ENCODE data around the gene MMP24OS. TPM values are rescaled to one million over a fixed set of nuclear protein-coding genes. Genes with fewer than 3 reads are reported as not detected.
A peak's percentile ranks its signal among the peaks of the same experiment; 100 is the strongest.

MMP24OS gene
- total RNA-seq, 1 donor from 2014 or later, result 78.7 TPM

DNA sequence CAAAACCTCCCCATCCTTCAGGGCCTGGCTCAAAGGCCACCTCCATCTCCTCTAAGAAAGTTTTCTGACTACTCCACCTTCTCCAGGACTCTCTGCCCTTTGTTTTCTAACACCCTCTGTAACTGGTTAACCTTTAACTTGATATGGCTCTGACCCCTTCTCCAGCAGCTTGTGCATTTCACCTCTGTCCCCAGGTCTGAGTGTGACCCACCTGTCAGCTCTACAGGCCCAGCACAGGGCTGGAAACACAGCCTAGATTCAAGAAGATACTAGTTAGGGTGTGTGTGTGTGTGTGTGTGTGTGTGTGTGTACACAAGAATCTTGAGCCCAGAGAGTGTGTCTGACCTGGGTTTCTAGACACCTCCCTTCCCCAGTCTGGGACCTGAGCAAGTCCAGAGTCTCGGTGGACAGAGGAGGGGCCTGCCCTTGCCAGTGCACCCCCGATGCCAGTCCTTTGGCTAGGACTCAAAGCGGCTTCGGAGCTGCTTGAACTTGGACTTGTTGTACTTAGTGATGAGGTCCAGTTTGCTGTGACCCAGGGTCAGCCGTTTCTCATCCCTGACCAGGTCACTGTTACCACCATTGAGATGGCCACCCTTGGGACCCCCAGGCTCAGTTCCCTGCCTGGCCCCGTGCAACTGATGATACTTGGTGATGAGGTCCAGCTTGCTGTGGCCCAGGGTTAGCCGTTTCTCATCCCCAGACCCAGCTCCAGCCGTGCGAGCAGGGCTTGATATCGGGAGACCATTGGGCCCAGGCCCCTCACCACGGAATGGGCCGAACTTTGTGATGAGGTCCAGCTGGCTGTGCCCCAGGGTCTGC lies 8.4 kb upstream of the MMP24OS start:
- H3K27ac ChIP-seq, result no peak overlapping the region
- TF ChIP-seq, protein P1, sequence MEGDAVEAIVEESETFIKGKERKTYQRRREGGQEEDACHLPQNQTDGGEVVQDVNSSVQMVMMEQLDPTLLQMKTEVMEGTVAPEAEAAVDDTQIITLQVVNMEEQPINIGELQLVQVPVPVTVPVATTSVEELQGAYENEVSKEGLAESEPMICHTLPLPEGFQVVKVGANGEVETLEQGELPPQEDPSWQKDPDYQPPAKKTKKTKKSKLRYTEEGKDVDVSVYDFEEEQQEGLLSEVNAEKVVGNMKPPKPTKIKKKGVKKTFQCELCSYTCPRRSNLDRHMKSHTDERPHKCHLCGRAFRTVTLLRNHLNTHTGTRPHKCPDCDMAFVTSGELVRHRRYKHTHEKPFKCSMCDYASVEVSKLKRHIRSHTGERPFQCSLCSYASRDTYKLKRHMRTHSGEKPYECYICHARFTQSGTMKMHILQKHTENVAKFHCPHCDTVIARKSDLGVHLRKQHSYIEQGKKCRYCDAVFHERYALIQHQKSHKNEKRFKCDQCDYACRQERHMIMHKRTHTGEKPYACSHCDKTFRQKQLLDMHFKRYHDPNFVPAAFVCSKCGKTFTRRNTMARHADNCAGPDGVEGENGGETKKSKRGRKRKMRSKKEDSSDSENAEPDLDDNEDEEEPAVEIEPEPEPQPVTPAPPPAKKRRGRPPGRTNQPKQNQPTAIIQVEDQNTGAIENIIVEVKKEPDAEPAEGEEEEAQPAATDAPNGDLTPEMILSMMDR (IDR thresholded peaks at IDR 0.05), result no peak
- H3K4me1 ChIP-seq, result peaks cover 21% of the 10 kb centered on the region
- peaks cover 9% of the 10 kb centered on the region for H3K36me3 ChIP-seq
- no peak for ATAC-seq
- no peak overlapping the region for H3K4me3 ChIP-seq
- intact Hi-C loops (cut with DNase I), result no loop called here
- no peaks in the 10 kb centered on the region for H3K9me3 ChIP-seq
- no peaks in the 10 kb centered on the region for H3K27me3 ChIP-seq (ENCODE audit: low read depth)
- DNase-seq, result no peak

DNA sequence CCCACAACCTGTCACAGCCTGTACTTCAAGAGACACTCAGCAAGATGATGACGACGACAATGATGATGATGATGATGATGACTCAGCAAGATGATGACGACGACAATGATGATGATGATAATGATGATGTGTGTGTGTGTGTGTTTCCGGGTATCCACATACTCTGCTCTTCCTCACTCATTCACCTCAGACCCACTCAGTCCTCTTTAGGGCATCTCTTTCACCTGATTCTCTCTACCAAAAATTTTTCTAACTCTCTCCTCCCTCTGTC lies 7.8 kb upstream of the MMP24OS start:
- Histone ChIP-seq H3K9me3 (no peaks in the 10 kb centered on the region), H3K4me3 (no peak overlapping the region), H3K27me3 (ENCODE audit: low read depth) (no peaks in the 10 kb centered on the region), H3K36me3 (peaks cover 12% of the 10 kb centered on the region), H3K27ac (no peak overlapping the region), H3K4me1 (peaks cover 21% of the 10 kb centered on the region)
- DNase-seq (no peak), ATAC-seq (no peak)
- intact Hi-C loops (cut with DNase I), result no loop called here
- TF ChIP-seq, protein P1 (IDR thresholded peaks at IDR 0.05), result no peak

DNA sequence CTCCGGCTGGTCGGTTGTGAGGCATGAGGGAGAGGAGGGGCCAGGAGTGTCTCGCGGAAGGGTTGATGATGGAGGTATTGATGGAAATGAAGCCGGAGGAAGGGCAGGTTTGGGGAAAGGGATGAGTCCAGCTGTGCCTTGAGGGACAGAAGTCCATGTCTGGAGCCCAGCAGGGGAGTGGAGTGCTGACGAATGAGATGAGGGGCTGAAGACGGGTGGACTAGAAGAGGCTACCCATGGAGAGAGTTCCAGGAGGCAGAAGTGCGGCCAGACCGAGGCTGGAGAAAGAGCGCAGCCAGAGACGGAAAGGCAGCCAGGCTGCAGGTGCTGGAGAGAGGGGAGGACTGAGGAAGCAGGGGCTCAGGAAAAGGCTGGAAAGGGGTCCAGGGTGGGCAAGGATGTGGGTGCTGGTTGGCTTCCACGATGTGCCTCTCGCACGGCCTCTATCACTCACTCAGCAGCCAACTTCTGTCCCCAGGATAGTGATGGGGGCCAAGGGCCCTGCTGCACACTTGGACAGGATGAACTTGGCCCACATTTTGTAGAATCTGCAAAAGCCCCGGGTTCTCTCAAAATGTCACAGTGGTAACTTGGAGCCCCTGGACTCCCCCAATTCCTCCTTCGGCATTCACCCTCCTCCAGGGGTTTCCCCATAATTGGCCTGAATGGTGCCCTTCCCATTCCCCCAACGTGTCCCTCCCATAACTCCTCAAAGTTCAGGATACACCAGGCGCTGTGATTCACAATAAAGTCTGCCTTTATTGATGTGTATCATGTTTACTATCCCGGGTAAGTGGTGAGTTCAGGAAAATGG lies 7.3 kb upstream of the MMP24OS start:
- no peak for DNase-seq
- H3K4me1 ChIP-seq, result peaks cover 21% of the 10 kb centered on the region
- no peaks in the 10 kb centered on the region for H3K27me3 ChIP-seq (ENCODE audit: low read depth)
- no peaks in the 10 kb centered on the region for H3K9me3 ChIP-seq
- intact Hi-C loops (cut with DNase I), result no loop called here
- H3K4me3 ChIP-seq, result peak overlapping the region; percentile 99
- H3K36me3 ChIP-seq, result peaks cover 17% of the 10 kb centered on the region
- ATAC-seq, result no peak
- TF ChIP-seq, protein P1 (IDR thresholded peaks at IDR 0.05), result no peak
- H3K27ac ChIP-seq, result peak overlapping the region; percentile 85

DNA sequence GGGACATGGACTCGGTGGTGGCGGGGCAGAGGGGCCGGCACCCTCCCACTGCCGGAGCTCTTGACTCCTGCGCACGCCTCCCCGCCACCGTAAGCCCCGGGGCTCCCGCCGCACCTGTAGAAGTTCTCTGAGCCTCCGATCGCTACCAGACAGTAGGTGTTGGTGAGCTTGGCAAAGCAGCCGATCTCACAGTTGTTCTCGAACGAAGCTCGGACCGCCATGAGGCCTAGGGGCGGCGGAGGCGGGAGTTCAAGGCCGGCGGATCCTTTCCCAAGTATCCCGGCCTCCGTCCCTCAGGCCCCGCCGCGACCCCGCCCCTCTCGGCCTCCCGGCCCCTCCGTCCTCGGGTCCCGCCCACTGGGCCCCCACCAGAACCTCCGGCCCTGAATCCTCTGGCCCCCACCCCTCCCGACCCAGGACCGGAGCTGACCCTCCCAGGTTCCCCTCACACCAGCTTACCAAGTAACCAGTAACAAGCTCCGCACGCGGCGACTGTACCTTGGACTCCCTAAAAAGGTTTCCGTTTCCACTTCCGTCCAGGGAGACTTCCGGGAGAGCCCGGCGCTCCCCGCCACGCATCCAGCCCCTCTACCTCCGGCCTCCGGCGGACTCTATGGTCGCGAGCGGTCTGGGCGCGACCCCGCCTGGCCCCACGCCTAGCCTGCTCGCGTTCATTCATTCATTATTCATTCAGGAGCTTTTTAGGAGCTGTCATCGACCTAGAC lies 6.5 kb upstream of the MMP24OS start, which contains the start of gene EIF6:
TSS of gene EIF6 (minus strand) at position 506 of the 725 bp plus-strand sequence. CDS start at position 221, 285 bp downstream.
- Histone ChIP-seq H3K4me3 (peak within 1 kb of the TSS; percentile 99), H3K9me3 (no peaks in the 10 kb centered on the region), H3K36me3 (peaks cover 25% of the 10 kb centered on the region), H3K27me3 (ENCODE audit: low read depth) (no peaks in the 10 kb centered on the region), H3K4me1 (peaks cover 21% of the 10 kb centered on the region), H3K27ac (peak within 1 kb of the TSS; percentile 85)
- ATAC-seq (peak; percentile 94 to 96), DNase-seq (peak; percentile 89)
- TF ChIP-seq, protein P1 (IDR thresholded peaks at IDR 0.05), result no peak
- intact Hi-C loops (cut with DNase I), result no loop called here

Data from lower lobe of right lung (tissue), 2 donors.